Parietal lobe (tissue), 1 donor: ENCODE data around the gene SWAP70. TPM values are rescaled to one million over a fixed set of nuclear protein-coding genes. Genes with fewer than 3 reads are reported as not detected.

ENCODE experiments used
- total RNA-seq: library from RNA; depleted of rRNA; stranded (reverse); fragments of >200 nt; gene quantifications from one replicate; pipeline ENCODE4 v1.2.3, GENCODE V29; 2014

The SWAP70 gene
- 13.1 TPM for total RNA-seq

GRCh38 chr11:9663699-9664275 is at the start of gene SWAP70:
Gene SWAP70, plus strand, starts transcription at chr11:9664077. Its CDS starts 103 bp downstream, at chr11:9664180.

Other genes starting within 250 kb of the SWAP70 start
- gene ZNF143, start 203.1 kb upstream of the SWAP70 start, total RNA-seq = 39.1 TPM
- 22.5 TPM for gene WEE1, start 90.4 kb upstream of the SWAP70 start, total RNA-seq